ENCODE results near the gene ELN. TPM values are rescaled to one million over a fixed set of nuclear protein-coding genes. Genes with fewer than 3 reads are reported as not detected.
A peak's percentile ranks its signal among the peaks of the same experiment; 100 is the strongest.

The ELN gene
- total and polyA plus RNA-seq, 7 donors, result 2.5 to 174 (median 33.2) TPM

- WGBS, 2 donors, result 84 to 90% methylated on average over 7 of the region's 7 CpGs
- Histone ChIP-seq H3K36me3 (no peaks in the 10 kb centered on the region), H3K27me3 (no peaks in the 10 kb centered on the region), H3K4me1 (peaks cover 0 to 39% (median 37%) of the 10 kb centered on the region in 4 donors), H3K9me3 (no peaks in the 10 kb centered on the region), H3K4me3 (no peak overlapping the region), H3K27ac (peak overlapping the region in 1 of 4 donors; percentile 56)
- DNase-seq, result no peak
- intact Hi-C loops (cut with DNase I), result no loop called here
- no peak for TF ChIP-seq EP300 (IDR thresholded peaks at IDR 0.05)
Observed at GRCh38 chr7:74022507-74022906, 5.5 kb upstream of the ELN start.

GRCh38 chr7:74023092-74023536 lies 4.9 kb upstream of the ELN start:
- Histone ChIP-seq H3K27ac (peak overlapping the region in 3 of 4 donors; percentile 22 to 56 (median 29)), H3K9me3 (no peaks in the 10 kb centered on the region), H3K36me3 (no peaks in the 10 kb centered on the region), H3K27me3 (no peaks in the 10 kb centered on the region), H3K4me1 (peaks cover 0 to 45% (median 41%) of the 10 kb centered on the region in 4 donors), H3K4me3 (no peak overlapping the region)
- 22 to 45% methylated on average over 12 of the region's 12 CpGs for WGBS, 2 donors
- intact Hi-C loops (cut with DNase I), result no loop called here
- DNase-seq, result peak; percentile 83
- no peak for TF ChIP-seq POLR2A (IDR thresholded peaks at IDR 0.05)
- peak in 2 of 4 donors; percentile 20 to 36 for TF ChIP-seq POLR2AphosphoS5 (IDR thresholded peaks at IDR 0.05)

- no peak overlapping the region for H3K4me3 ChIP-seq
- WGBS, 2 donors, result 82 to 88% methylated on average over 11 of the region's 11 CpGs
- H3K9me3 ChIP-seq, result no peaks in the 10 kb centered on the region
- no peaks in the 10 kb centered on the region for H3K27me3 ChIP-seq
- no peak for DNase-seq
- peaks cover 0 to 52% (median 48%) of the 10 kb centered on the region in 4 donors for H3K4me1 ChIP-seq
- peak overlapping the region in 2 of 4 donors; percentile 29 to 56 for H3K27ac ChIP-seq
- no peaks in the 10 kb centered on the region for H3K36me3 ChIP-seq
- no peak for TF ChIP-seq POLR2A (IDR thresholded peaks at IDR 0.05)
- no peak for TF ChIP-seq CTCF (IDR thresholded peaks at IDR 0.05)
- TF ChIP-seq EP300 (IDR thresholded peaks at IDR 0.05), result no peak
- no peak for TF ChIP-seq POLR2AphosphoS5 (IDR thresholded peaks at IDR 0.05)
- intact Hi-C loops (cut with DNase I), result no loop called here
Observed at GRCh38 chr7:74023786-74024185, 4.2 kb upstream of the ELN start.

GRCh38 chr7:74025146-74025545 lies 2.8 kb upstream of the ELN start:
- H3K4me3 ChIP-seq, result no peak overlapping the region
- H3K4me1 ChIP-seq, result peaks cover 0 to 65% (median 61%) of the 10 kb centered on the region in 4 donors
- no peak for DNase-seq
- no peaks in the 10 kb centered on the region for H3K36me3 ChIP-seq
- WGBS, 2 donors, result 45 to 50% methylated on average over 8 of the region's 8 CpGs
- no peak for TF ChIP-seq CTCF (IDR thresholded peaks at IDR 0.05)
- TF ChIP-seq POLR2A (IDR thresholded peaks at IDR 0.05), result no peak
- intact Hi-C loops (cut with DNase I), result loop anchor here (5.0 kb wide), 1 partner anchor 138 kb away; no protein-coding TSS in a partner anchor
- no peaks in the 10 kb centered on the region for H3K9me3 ChIP-seq
- no peak overlapping the region for H3K27ac ChIP-seq
- no peaks in the 10 kb centered on the region for H3K27me3 ChIP-seq

GRCh38 chr7:74025730-74026129 lies 2.2 kb upstream of the ELN start:
- 49 to 88% methylated on average over 8 of the region's 8 CpGs for WGBS, 2 donors
- no peaks in the 10 kb centered on the region for H3K9me3 ChIP-seq
- intact Hi-C loops (cut with DNase I), result loop anchor here (2.0 to 5.0 kb wide), 2 partner anchors 138 to 159 kb away; no protein-coding TSS in a partner anchor
- peaks cover 0 to 70% (median 67%) of the 10 kb centered on the region in 4 donors for H3K4me1 ChIP-seq
- H3K27ac ChIP-seq, result peak overlapping the region in 1 of 4 donors; percentile 96
- no peak for TF ChIP-seq POLR2A (IDR thresholded peaks at IDR 0.05)
- H3K36me3 ChIP-seq, result no peaks in the 10 kb centered on the region
- DNase-seq, result no peak
- H3K27me3 ChIP-seq, result no peaks in the 10 kb centered on the region
- no peak overlapping the region for H3K4me3 ChIP-seq

GRCh38 chr7:74026406-74026902 lies 1.5 kb upstream of the ELN start:
- DNase-seq, result no peak
- H3K9me3 ChIP-seq, result no peaks in the 10 kb centered on the region
- H3K27ac ChIP-seq, result peak overlapping the region; percentile 90 to 96 (median 90)
- intact Hi-C loops (cut with DNase I), result loop anchor here (2.0 to 5.0 kb wide), 2 partner anchors 139 to 160 kb away; no protein-coding TSS in a partner anchor
- peaks cover 0 to 78% (median 74%) of the 10 kb centered on the region in 4 donors for H3K4me1 ChIP-seq
- H3K36me3 ChIP-seq, result no peaks in the 10 kb centered on the region
- H3K4me3 ChIP-seq, result no peak overlapping the region
- no peak for TF ChIP-seq EP300 (IDR thresholded peaks at IDR 0.05)
- TF ChIP-seq CTCF (IDR thresholded peaks at IDR 0.05), result no peak
- TF ChIP-seq POLR2A (IDR thresholded peaks at IDR 0.05), result no peak
- TF ChIP-seq POLR2AphosphoS5 (IDR thresholded peaks at IDR 0.05), result no peak
- H3K27me3 ChIP-seq, result no peaks in the 10 kb centered on the region
- 26 to 28% methylated on average over 6 of the region's 6 CpGs for WGBS, 2 donors
